Lower leg skin (tissue), 3 donors: Measurements from ENCODE around the gene KRT34.

Experiments
- CTCF ChIP-seq, 3 donors: fragments of 450-650 bp; IDR thresholded peaks; one replicate each; pipeline ENCODE4 v1.5.1; 2016; ENCODE audit warnings: antibody characterized with exemption in 3 of 3, mild to moderate bottlenecking in 3 of 3, moderate library complexity in 2 of 3
- POLR2A ChIP-seq, 2 donors: fragments of 450-650 bp; IDR thresholded peaks; one replicate each; pipeline ENCODE4 v1.6.1; 2016 to 2017; ENCODE audit warnings: antibody characterized with exemption in 2 of 2, mild to moderate bottlenecking in 1 of 2, moderate library complexity in 1 of 2

GRCh38 chr17:41345992-41346391 lies 36.1 kb downstream of the KRT34 start:
- TF ChIP-seq CTCF (IDR thresholded peaks at IDR 0.05): no peak
- TF ChIP-seq POLR2A (IDR thresholded peaks at IDR 0.05): no peak
